K562 (cell line): ENCODE measurements around the gene OR4C11.

ENCODE experiments used
- RFX7 ChIP-seq: fragments of 250-450 bp; sonication (Bioruptor Pico); IDR thresholded peaks from 2 replicates; pipeline ENCODE4 v1.5.1; 2021; ENCODE audit warnings: mild to moderate bottlenecking
- TCF7L2 ChIP-seq: fragments of 150-350 bp; IDR thresholded peaks from 2 replicates; pipeline ENCODE4 v1.6.1; 2016; ENCODE audit warnings: low read depth, mild to moderate bottlenecking, low read length, moderate library complexity

DNA sequence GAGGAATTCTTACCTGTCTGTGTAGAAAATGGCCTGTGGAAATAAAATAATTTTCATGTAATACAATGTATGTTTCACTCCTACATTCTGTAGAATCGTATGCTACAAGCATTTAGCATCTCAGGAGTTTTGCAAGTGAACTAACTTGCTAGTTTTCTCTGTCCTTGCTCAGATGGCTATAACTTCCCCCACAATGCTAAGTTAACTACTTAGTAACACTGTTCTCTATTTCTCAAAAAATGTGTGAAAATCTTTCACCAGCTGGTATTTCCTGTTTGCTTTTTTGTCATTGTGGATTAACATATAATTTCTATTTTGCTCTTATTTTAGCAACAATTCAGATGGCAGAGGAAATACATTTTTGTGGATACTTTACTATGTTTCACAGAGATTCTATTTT lies 45.1 kb upstream of the OR4C11 start:
- TF ChIP-seq RFX7 = no peak
- TF ChIP-seq TCF7L2 = no peak
